GM12878 (cell line): ENCODE results near the gene TOPAZ1. TPM values are rescaled to one million over a fixed set of nuclear protein-coding genes. Genes with fewer than 3 reads are reported as not detected.

ENCODE experiments used
- ATAC-seq: fragments of 200-7000 bp; cut with Tn5 transposase; 3 replicates; pipeline ENCODE4 v1.9.1; 2020; ENCODE audit warnings: mild to moderate bottlenecking, moderate library complexity
- BruUV-seq: library from RNA; stranded (reverse); fragments of 400-500 nt; replicated peaks from 2 replicates; lab custom pipeline; 2021; lab: Mats Ljungman, UMichigan
- CTCF ChIA-PET: fragments of 300-600 bp; sonication (Branson Sonifier 250); formaldehyde crosslinking; extraction: SDS; loops from one replicate; lab custom pipeline; 2021; ENCODE audit warnings: inconsistent platforms; lab: Yijun Ruan, JAX
- POLR2A ChIA-PET: fragments of 350-600 bp; formaldehyde crosslinking; extraction: SDS; loops from one replicate; lab custom pipeline; 2021; ENCODE audit warnings: inconsistent platforms; lab: Charles Lee
- RAD21 ChIA-PET: fragments of 300-600 bp; sonication (Branson Sonifier 250); formaldehyde crosslinking; loops from one replicate; lab custom pipeline; 2023; ENCODE audit warnings: antibody characterized with exemption; ENCODE audit not compliant: unreplicated experiment; lab: Charles Lee
- SMC1A ChIA-PET: fragments of 300-600 bp; sonication (Branson Sonifier 250); formaldehyde crosslinking; loops from one replicate; lab custom pipeline; 2023; ENCODE audit not compliant: unreplicated experiment, uncharacterized antibody; lab: Charles Lee
- DNase-seq: peaks from one replicate; pipeline ENCODE4 v3.0.0-alpha.2; 2011; ENCODE audit warnings: low read depth, low spot score
- FAIRE-seq: peaks from 3 replicates; lab custom pipeline; 2011; peaks lifted over from hg19 to GRCh38; lab: Jason Lieb, UNC
- H2AFZ ChIP-seq: 2 replicates; pipeline ENCODE4 v1.6.0; 2011; ENCODE audit warnings: low read depth, low read length, control low read depth; ENCODE audit not compliant: control insufficient read depth
- H3K27ac ChIP-seq: 2 replicates; pipeline ENCODE4 v1.5.1; 2011; ENCODE audit warnings: control low read depth; ENCODE audit not compliant: control insufficient read depth, insufficient read depth
- H3K27me3 ChIP-seq, 2 experiments: replicated peaks in 1 of 2; 2 replicates each; pipeline versions ENCODE4 v1.6.0 to v1.6.1; 2011; ENCODE audit warnings: low read length in 1 of 2; ENCODE audit not compliant: control insufficient read depth in 2 of 2, insufficient read depth in 2 of 2
- H3K36me3 ChIP-seq, 2 experiments: 2 replicates each; pipeline ENCODE4 v1.5.1; 2011; ENCODE audit warnings: low read length in 1 of 2; ENCODE audit not compliant: control insufficient read depth in 2 of 2, insufficient read depth in 2 of 2
- H3K4me1 ChIP-seq: 2 replicates; pipeline ENCODE4 v1.6.1; 2011; ENCODE audit warnings: mild to moderate bottlenecking, low read length, moderate library complexity, mixed read lengths; ENCODE audit not compliant: control insufficient read depth, insufficient read depth
- H3K4me2 ChIP-seq: 2 replicates; pipeline ENCODE4 v1.6.0; 2011; ENCODE audit warnings: control low read depth; ENCODE audit not compliant: control insufficient read depth, insufficient read depth
- H3K4me3 ChIP-seq: fragments of 200-600 bp; sonication (generic); 2 replicates; pipeline ENCODE4 v1.5.1; 2016
- H3K79me2 ChIP-seq: 2 replicates; pipeline ENCODE4 v1.6.0; 2011; ENCODE audit warnings: low read length; ENCODE audit not compliant: control insufficient read depth, insufficient read depth
- H3K9ac ChIP-seq: 2 replicates; pipeline ENCODE4 v1.8.0; 2011; ENCODE audit warnings: low read length, control low read depth, mixed read lengths; ENCODE audit not compliant: control insufficient read depth, insufficient read depth
- H3K9me3 ChIP-seq: replicated peaks from 3 replicates; pipeline ENCODE4 v1.5.1; 2011; ENCODE audit warnings: mild to moderate bottlenecking, low read length; ENCODE audit not compliant: control insufficient read depth, insufficient read depth
- H4K20me1 ChIP-seq: 2 replicates; pipeline ENCODE4 v1.6.0; 2011; ENCODE audit not compliant: control insufficient read depth, insufficient read depth
- CBFB ChIP-seq: IDR thresholded peaks from 2 replicates; pipeline ENCODE4 v1.6.1; 2016; ENCODE audit warnings: antibody characterized with exemption, low read depth
- GABPA ChIP-seq: IDR thresholded peaks from 2 replicates; pipeline ENCODE4 v1.6.1; 2014; ENCODE audit warnings: antibody characterized with exemption, low read depth, mild to moderate bottlenecking, inconsistent platforms
- KDM1A ChIP-seq: fragments of 200-600 bp; sonication (generic); IDR thresholded peaks from 2 replicates; pipeline ENCODE4 v1.6.1; 2016; ENCODE audit warnings: borderline replicate concordance
- NR2F1 ChIP-seq: fragments of 450-650 bp; conservative IDR thresholded peaks from 2 replicates; pipeline ENCODE4 v1.6.1; 2017; ENCODE audit warnings: mild to moderate bottlenecking
- RBBP5 ChIP-seq: fragments of 200-600 bp; sonication (generic); conservative IDR thresholded peaks from 2 replicates; pipeline ENCODE4 v1.6.1; 2016
- SUPT20H ChIP-seq: IDR thresholded peaks from 2 replicates; pipeline ENCODE4 v1.6.1; 2011; ENCODE audit warnings: low read depth, mild to moderate bottlenecking, low read length, moderate library complexity, borderline replicate concordance; ENCODE audit not compliant: control insufficient read depth
- TBL1XR1 ChIP-seq: IDR thresholded peaks from 2 replicates; pipeline ENCODE4 v1.6.1; 2012; ENCODE audit warnings: low read depth, low read length, improper control_type of control experiment
- TCF12 ChIP-seq: IDR thresholded peaks from 2 replicates; pipeline ENCODE4 v1.6.1; 2011; ENCODE audit warnings: low read depth, mild to moderate bottlenecking, low read length
- WGBS: methylation state at CpG from one replicate; pipeline ENCODE4 v1.1.6; 2016; ENCODE audit warnings: low lambda C conversion rate; ENCODE audit not compliant: insufficient replicate concordance, insufficient coverage; ENCODE audit errors: missing lambda C conversion rate; 5-methylcytosine and 5-hydroxymethylcytosine counted together
- in situ Hi-C: fragments of 300-500 bp; cut with MboI; formaldehyde crosslinking; loops from 9 replicates; pipeline ENCODE4 v1.14.3; 2018; ENCODE audit warnings: mixed read lengths
- intact Hi-C: fragments of 100-400 bp; cut with micrococcal nuclease; formaldehyde crosslinking; loops from one replicate; pipeline ENCODE4 v1.14.2; 2022; ENCODE audit not compliant: unreplicated experiment
- polyA plus RNA-seq, 11 experiments: library from polyadenylated mRNA; depleted of rRNA in 4 of 11; unstranded in 6 of 11; stranded (reverse) in 5 of 11; fragments of >200 nt; fragmentation: Nextera tagmentation in 4 of 11; fragmentation: Illumina TruSeq in 1 of 11; extraction: Ambion mirVana in 4 of 11; extraction: Trizol in 1 of 11; gene quantifications; 1 replicate in 1 of 11; 2 replicates in 10 of 11; pipeline versions ENCODE4 v1.2.1 to v1.2.3, GENCODE V29; 2011 to 2016; ENCODE audit warnings: inconsistent platforms in 2 of 11, missing spikeins in 2 of 11, low read depth in 1 of 11
- total RNA-seq, 4 experiments: library from RNA; depleted of rRNA in 3 of 4; stranded (reverse); fragments of >200 nt in 3 of 4; fragmentation: Illumina TruSeq in 1 of 4; extraction: Trizol in 1 of 4; gene quantifications; 2 replicates each; pipeline versions ENCODE4 v1.2.1 to v1.2.3, GENCODE V29; 2013 to 2021
- TF ChIP-seq, protein P1 (sequence below): fragments of 450-650 bp; formaldehyde crosslinking; IDR thresholded peaks from 2 replicates; pipeline ENCODE4 v1.5.0; 2022; ENCODE audit warnings: mild to moderate bottlenecking, missing genetic modification characterization

Gene TOPAZ1
- total and polyA plus RNA-seq, 10 of the 15 experiments (the other 5 are each of a cell fraction or from before 2014, with no cell fraction given) = 0.02 TPM; not detected in 9

DNA sequence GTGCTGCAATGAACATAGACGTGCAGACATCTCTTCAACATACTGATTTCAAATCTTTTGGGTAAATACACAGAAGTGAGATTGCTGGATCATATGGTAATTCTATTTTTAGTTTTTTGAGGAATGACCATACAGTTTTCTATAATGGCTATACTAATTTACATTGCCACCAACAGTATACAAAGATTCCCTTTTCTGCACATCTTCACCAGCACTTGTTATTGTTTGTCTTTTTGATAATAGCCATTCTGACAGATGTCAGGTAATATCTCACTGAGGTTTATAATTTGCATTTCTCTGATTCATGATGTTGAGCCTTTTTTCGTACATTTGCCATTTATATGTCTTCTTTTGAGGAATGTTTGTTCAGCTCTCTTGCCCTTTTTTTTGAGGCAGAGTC lies 30.5 kb downstream of the TOPAZ1 start (continued):
- TF ChIP-seq, protein P1, sequence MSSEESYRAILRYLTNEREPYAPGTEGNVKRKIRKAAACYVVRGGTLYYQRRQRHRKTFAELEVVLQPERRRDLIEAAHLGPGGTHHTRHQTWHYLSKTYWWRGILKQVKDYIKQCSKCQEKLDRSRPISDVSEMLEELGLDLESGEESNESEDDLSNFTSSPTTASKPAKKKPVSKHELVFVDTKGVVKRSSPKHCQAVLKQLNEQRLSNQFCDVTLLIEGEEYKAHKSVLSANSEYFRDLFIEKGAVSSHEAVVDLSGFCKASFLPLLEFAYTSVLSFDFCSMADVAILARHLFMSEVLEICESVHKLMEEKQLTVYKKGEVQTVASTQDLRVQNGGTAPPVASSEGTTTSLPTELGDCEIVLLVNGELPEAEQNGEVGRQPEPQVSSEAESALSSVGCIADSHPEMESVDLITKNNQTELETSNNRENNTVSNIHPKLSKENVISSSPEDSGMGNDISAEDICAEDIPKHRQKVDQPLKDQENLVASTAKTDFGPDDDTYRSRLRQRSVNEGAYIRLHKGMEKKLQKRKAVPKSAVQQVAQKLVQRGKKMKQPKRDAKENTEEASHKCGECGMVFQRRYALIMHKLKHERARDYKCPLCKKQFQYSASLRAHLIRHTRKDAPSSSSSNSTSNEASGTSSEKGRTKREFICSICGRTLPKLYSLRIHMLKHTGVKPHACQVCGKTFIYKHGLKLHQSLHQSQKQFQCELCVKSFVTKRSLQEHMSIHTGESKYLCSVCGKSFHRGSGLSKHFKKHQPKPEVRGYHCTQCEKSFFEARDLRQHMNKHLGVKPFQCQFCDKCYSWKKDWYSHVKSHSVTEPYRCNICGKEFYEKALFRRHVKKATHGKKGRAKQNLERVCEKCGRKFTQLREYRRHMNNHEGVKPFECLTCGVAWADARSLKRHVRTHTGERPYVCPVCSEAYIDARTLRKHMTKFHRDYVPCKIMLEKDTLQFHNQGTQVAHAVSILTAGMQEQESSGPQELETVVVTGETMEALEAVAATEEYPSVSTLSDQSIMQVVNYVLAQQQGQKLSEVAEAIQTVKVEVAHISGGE (CRISPR knock-in tag) = no peak
- TF ChIP-seq GABPA = no peak
- no peak for TF ChIP-seq NR2F1
- TF ChIP-seq TBL1XR1 = no peak
- TF ChIP-seq KDM1A = no peak
- no peak for TF ChIP-seq TCF12
- no peak for TF ChIP-seq RBBP5

DNA sequence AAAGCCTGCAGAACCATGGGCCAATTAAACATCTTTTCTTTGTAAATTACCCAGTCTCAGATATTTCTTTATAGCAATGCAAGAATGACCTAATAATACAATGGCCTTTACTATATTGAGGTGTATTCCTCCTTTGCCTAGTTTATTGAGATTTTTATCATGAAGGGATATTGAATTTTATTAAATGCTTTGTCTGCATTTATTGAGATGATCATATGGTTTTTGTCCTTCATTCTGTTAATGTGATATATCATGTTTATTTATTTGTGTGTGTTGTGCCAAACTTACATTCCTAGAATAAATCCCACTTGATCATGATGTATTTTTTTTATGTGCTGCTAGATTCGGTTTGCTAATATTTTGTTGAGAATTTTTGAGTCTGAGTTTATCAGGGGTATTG lies 36.2 kb downstream of the TOPAZ1 start:
- no peak for DNase-seq
- no peaks in the 10 kb centered on the region for H4K20me1 ChIP-seq
- TF ChIP-seq CBFB (no peak), SUPT20H (no peak)
- TF ChIP-seq, all 136 proteins: peak for 0
- in situ Hi-C loops = no loop called here
- intact Hi-C loops = no loop called here
- ATAC-seq (no peak), FAIRE-seq (no peak)
- POLR2A ChIA-PET = no interaction called here
- no peaks in the 10 kb centered on the region for H3K36me3 ChIP-seq
- SMC1A ChIA-PET = no interaction called here
- BruUV-seq = no TSS peak
- H3K9ac ChIP-seq = no peak overlapping the region
- no peaks in the 10 kb centered on the region for H3K9me3 ChIP-seq
- H2AFZ ChIP-seq = no peak overlapping the region
- no peaks in the 10 kb centered on the region for H3K27me3 ChIP-seq
- CTCF ChIA-PET = interaction anchor here (0.7 kb wide), 1 partner anchor 25 kb away, joined by 3 read pairs; no protein-coding TSS in a partner anchor
- no peak overlapping the region for H3K4me3 ChIP-seq
- H3K27ac ChIP-seq = no peak overlapping the region
- RAD21 ChIA-PET = no interaction called here
- 0% methylated on average over 1 of the region's 1 CpG for WGBS
- no peak overlapping the region for H3K4me2 ChIP-seq
- H3K4me1 ChIP-seq = no peaks in the 10 kb centered on the region
- no peaks in the 10 kb centered on the region for H3K79me2 ChIP-seq
